GM20431 (cell line): ENCODE data around the gene PPP1R16B.
"Not testable (repeated sequence)": the region's sequence is repeated elsewhere in the genome, so short reads cannot be mapped to it uniquely, and the experiment has no call there.

Experiments used
- in situ Hi-C: fragments of 300-500 bp; cut with MseI, MboI; formaldehyde crosslinking; loops from one replicate; pipeline ENCODE4 v1.15.0; 2020; ENCODE audit warnings: low sequenced_read_pairs; ENCODE audit not compliant: unreplicated experiment

Gene PPP1R16B

DNA sequence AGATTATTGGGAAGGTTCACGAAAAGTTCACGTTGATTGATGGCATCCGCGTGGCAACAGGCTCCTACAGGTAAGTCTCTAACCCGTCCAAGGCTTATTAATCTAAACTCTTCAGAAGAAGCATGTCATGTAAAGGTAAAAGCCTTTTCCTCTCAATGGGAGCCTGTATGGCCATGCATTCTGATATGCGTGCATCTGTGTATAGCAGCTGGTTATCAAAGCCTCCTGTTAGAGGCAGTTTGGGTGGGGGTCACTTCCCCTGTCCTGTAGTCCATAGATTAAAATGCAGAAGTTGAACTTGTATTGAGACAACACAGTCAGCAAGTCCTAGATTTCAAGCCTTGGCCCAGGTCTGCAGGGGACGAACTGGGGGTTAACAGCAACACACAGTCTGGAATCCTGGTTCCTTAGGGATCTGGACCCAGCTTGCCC is 142.4 kb downstream of the PPP1R16B start:
- in situ Hi-C loops, result no loop called here

DNA sequence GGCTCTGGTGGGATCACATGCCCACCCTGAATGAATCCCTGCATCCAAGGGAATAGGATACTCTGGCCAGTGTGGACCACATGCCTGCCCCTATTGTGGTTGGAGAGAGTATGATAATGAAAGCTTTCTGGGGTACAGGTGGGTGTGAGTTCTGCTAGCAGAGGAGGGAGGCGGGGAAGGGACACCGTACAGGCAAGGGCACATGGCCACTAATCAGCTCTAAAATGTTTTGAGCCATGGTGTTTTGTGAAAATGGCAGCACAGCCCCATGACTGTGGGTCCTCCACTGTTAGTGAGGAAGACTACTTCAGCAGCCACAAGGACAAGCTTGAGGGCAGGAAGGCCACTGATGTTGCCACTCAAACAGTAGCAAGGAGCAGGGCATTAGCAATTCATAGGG is 144.8 kb downstream of the PPP1R16B start:
- in situ Hi-C loops, result no loop called here

DNA sequence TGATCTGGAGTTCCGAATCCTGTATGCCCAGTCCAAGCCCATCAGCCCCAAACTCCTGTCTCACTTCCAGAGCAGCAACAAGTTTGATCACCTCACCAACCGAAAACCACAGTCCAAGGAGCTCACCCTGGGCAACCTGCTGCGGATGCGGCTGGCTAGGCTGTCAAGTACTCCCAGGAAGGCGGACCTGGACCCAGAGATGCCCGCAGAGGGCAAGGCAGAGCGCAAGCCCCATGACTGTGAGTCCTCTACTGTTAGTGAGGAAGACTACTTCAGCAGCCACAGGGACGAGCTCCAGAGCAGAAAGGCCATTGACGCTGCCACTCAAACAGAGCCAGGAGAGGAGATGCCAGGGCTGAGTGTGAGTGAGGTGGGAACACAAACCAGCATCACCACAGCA is 146.1 kb downstream of the PPP1R16B start:
- in situ Hi-C loops, result no loop called here

DNA sequence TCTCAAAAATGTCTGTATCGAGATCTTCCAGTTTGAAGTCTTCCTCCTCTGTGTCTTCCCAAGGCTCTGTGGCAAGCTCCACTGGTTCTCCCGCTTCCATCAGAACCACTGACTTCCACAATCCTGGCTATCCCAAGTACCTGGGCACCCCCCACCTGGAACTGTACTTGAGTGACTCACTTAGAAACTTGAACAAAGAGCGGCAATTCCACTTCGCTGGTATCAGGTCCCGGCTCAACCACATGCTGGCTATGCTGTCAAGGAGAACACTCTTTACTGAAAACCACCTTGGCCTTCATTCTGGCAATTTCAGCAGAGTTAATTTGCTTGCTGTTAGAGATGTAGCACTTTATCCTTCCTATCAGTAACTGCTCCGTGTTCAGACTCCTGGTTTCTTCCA is 146.7 kb downstream of the PPP1R16B start:
- in situ Hi-C loops, result no loop called here

DNA sequence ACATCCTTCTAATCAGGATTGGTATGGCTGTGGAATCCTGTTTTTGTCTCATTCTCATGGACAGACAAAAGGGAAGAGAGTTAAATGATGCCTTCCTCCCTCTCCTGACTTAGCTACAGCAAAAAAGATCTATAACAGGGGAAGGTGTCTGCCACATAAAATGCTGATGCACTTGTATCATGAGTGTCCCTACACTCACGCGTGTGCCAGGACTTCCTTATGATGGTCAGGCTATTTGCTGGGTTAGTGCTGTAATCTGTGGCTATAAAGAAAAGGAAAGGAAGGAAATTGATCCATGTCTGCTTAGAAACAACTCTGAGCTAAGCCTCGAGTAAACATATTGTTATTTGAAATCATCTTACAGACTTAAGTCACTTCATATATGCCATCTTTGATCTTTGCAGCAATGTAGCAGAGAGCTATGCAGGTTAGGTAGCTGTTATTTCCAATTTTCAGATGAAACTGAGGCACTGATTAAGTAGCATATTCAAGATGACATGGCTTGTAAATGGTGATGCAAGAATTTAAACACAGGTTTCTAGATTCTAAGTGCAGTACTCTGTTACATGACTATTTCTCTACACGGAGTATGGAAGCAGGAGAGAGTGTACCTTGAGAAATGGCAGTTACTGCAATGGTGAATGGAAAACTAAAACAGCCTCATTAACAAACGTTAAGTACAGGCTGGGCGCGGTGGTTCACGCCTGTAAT is 148.3 kb downstream of the PPP1R16B start:
- in situ Hi-C loops, result no loop called here

DNA sequence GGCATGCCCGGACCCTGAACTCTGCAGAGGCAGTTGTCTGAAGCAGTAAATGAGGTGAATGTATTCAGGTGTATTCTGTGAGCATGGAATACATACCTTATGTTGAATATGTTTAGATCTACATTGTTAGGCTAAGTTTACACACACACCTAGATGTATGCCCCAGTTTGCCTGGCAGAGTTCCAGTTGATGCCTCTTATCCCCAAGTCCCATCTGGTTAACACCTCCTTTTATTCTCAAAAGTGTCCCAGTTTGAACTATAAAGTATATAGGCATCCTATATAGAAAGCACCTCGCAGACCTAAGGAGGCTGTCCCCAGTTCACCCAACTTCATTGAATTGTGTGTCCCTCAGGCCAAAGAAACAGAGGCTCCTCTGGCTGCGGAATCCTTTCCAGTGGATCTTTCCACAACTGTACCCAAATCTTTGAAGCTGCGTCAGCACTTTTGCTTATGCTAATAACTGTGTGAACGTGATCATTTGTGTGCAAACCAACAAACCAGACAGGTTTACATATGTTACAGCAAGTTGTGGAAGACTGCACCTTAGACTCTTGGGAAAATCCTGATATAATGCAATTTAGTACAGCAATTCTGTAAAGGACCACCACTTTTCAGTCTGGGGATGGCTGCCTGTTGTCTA is 151.9 kb downstream of the PPP1R16B start:
- in situ Hi-C loops, result no loop called here

DNA sequence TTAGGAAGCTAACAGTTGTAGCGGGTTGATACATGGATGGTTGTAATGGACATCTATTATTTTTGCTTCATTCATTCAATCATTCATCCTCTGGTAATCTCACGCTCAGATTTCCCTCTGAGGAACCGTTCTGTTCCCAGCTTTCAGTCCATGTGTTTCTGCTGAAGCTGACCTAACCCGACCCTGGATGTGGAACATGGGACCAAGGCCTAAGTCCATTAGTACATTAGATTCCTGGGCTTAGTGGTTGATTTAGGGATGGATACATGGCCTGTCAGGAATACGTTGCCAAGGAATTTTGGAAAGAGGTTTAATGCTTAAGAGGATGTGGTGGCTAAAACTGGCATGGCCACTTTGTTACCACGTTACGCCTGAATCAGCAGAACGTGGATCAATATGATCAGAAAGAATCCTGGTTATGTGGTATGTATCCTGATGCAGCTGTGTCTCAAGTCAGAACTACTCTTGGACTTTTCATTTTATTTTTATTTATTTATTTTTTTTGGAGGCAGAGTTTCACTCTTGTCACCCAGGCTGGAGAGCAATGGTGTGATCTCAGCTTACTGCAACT is 152.5 kb downstream of the PPP1R16B start:
- in situ Hi-C loops, result no loop called here

DNA sequence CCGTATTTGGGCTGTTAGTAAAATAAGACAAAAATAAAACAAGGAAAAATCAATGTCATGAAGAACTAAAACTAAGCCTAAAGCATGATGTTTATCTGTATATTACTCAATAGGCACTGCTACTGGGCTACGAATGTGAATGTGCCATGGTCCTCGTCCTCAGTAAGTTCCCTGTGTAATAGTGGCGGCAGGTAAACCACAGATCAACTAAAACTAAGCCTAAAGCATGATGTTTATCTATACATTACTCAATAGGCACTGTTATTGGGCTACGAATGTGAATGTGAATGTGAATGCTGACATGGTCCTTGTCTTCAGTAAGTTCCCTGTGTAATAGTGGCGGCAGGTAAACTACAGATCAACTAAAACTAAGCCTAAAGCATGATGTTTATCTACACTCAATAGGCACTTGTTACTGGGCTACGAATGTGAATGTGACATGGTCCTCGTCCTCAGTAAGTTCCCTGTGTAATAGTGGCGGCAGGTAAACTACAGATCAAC is 154.7 kb downstream of the PPP1R16B start:
- in situ Hi-C loops, result not testable (repeated sequence)

DNA sequence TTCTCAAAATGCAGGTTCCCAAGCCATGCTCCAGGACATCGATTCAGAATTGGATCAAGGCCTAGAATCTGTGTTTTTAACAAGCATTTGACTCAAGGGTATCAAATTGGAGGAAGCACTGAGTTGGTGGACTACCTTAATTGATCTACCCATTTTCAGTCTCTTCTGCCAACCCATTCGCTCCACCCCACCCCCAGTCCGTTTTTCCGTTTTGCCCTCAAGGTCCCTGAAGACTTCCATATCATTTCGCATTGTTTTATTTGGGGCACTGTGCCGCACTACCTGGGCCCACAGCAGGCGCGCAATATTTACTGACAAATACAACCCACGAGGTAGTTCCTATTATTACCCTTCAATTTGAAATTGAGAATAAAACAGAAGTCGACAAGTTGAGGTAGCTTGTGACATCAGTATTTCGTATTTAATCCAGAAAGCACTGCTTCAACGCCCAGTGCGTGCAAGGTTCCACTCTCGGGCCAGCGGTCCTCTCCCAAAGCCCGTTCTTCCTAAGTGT is 156.1 kb downstream of the PPP1R16B start:
- in situ Hi-C loops, result no loop called here

DNA sequence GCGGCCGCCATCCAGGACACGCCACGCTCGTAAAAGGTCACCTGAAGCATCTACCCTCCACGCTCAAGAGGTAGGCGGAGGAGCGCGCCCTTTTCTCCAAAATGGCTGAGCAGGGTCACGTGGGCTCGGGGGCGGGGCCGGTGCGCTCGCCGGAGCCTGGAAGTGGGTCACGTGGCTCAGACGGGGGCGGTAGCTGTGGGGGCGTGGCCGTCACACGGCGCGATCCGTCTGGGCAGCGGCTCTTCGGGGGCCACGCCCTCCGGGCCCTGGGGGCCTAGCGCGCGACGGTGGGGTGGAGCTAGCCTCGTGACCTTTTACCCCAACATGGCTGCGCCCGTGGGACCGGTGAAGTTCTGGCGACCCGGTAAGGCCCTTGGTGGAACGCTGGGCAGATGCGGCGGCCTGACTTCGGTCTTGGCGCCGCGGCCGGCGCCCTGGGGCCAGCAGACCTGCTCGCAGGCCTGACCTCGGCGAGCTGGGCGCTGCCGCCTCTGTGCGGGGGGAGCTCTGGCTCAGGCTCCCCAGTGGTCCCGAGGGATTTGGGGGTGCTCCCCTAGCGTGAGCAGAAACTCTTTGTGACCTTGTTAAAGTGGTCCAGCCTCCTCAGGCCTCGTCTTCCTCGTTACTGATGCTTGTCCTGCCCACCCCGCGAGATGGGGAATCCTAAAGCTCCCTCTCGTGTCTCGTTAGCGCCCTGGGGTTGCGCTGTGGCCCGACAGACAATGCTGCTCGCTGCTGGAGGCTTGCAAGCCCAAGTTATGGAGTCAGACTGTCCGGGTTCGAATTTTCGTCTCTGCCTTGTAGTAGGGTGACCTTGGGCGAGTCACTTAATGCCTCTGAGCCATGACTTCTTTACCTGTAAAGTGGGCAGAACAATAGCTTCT is 156.8 kb downstream of the PPP1R16B start, which contains the start of gene DHX35:
TSS of gene DHX35 (plus strand) at position 301 of the 884 bp plus-strand sequence. CDS start at position 325, 24 bp downstream.
- in situ Hi-C loops, result no loop called here

DNA sequence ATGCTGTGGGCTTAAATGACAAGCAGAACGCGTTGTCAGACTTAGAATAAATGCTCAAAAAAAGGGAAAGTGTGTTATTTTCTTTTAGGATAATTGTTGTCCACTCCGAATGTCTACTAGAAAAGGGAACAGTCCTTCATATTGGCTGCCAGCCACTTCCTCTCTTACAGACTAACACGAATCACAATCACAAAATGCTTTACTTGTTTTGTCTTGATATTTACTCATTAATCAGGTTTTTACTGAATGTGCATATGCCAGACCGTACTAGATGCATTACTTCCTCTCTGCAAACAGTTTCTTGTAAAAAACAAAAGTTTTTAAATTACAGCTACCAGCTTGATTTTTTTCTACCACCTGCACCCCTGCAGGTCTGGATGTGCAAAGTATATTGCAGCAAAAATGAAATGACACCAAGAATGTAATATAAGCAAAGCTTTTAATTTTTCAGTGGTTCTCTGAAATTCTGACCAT is 157.5 kb downstream of the PPP1R16B start:
- in situ Hi-C loops, result no loop called here

DNA sequence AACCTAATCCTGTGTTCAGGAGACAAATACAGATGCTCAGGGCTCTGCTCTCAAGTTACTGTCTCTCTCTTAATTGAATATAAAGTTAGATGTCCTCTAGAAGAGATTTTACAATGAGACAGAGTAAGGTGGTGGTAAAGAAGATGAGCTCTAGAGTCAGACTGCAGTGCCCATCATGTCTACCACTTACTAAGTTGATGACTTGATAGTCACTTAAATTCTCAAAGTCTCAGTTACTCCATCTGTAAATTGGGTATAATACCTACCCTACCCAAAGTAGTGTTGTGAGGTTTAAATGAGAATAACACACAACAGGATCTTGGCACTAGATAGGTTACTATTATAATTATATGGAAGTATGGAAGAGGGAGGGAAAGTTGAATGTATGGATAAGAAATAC is 158.2 kb downstream of the PPP1R16B start:
- in situ Hi-C loops, result no loop called here

DNA sequence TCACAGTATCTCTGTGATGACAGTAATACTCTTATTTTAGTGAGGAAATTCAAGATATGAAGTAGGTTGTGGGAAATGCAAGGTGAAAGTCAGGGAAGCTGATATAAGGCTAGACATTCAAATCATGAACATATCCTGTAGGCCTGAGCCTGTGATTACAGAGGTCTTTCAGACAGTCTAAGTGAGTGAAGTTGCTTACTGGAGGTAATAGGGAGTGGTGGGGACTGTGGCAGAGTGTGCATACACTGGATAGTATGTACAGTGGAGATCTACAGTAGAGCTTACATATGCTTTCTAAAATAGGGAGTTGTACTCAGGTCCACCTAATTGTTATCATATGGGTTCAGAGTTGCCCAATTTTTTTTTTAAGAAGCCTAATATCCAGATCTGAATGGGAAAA is 159.8 kb downstream of the PPP1R16B start:
- in situ Hi-C loops, result no loop called here

DNA sequence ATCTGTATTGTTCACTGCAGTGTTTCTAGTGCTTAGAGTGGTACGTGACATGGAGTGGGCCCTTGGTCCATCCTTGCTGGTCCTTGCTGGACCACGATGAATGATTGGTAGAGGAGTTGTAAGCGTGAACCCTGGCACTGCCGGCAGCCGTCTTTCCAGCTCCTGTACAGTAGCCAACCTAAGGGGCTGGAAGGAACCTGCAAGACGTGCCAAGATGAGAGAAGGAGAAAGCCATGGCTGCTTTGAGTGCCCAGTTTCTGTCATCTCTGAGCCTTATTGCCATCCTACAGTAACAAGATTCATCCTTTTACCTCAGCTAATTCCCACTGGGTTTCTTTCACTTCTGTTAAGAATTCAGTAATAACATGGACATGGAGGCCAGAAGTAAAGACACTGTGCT is 162.6 kb downstream of the PPP1R16B start:
- in situ Hi-C loops, result no loop called here

DNA sequence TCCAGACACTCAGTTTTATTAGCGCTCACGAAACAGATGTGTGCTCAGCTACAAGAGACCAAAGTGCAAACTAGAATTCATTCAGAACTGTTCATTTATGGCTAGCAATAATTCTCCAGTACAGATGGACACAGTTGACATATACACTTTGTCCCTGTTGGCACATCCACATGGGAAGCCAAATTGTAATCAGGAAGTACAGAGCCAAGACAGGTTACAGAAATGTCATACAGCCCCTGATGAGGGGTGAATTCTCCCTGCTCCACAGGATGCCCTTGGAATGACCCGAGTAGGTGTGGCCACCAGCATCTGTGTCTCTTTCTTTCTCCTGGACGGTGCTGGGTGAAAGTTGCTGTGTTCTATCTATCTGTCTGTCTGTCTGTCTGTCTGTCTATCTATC is 164.2 kb downstream of the PPP1R16B start:
- in situ Hi-C loops, result no loop called here

DNA sequence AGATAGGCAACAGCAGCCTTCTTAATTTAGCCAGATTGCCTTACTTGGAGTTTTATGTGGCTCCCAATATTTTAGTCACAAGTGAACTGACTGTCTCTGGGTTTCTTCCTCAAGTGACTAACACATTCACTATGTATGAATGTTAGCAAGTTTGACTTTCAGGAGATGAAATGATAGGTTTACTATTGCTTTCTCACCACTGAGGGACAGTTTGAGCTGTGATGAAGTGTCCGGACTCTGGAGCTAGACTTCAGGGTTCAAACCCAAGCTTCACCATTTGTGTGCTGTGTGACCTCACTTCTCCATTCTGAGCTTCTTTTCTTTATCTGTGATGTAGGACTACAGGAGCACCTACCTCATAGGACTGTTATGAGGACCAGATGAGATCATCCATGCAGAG is 164.8 kb downstream of the PPP1R16B start:
- in situ Hi-C loops, result no loop called here
